ENCODE data around the gene MAP3K7. TPM values are rescaled to one million over a fixed set of nuclear protein-coding genes. Genes with fewer than 3 reads are reported as not detected.

The MAP3K7 gene
- total RNA-seq, 1 experiment from 2014 or later = 32.6 TPM

DNA sequence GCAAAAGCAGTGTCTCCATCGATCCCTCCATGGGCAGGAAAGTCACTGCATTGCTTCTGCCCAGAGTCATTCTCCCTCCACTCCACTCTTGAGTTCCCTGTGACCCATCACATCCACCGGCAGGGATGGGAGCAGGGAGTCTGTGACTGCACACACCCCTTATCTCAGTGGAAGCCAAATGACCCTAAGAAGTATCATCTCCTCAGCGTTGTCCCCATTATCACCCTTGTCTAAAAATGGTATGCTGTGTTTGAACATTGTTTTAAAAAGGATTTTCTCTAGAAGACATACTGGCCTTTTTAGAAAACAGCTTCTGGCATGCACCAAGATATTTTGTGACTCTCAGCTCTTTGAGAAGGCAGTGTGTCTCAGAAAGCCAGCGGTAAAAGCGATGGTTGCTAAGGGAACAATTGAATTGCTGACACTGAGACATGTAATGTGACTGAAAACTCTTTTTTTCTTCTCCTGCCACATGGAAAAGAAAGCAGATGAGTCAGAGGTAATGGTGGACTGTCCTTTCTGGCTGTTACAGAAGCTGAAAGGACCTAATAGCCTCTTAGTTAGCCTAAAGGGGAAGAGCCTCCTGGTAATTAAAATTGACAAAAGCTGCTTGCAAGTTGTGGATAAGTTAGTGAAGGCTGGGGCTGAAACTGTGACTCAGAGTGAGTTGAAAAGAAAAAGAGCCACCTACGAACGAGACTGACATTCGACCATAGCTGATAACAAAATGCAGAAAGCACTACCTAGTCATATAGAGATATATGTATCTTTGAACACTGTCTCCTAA lies 120.5 kb downstream of the MAP3K7 start:
- ChIA-PET CTCF (interaction anchor here (0.8 to 2.1 kb wide), 3 partner anchors 9 to 526 kb away, joined by 3 to 11 read pairs (median 3); no protein-coding TSS in a partner anchor), POLR2A (no interaction called here)
- H3K36me3 Mint-ChIP-seq (ENCODE audit: insufficient read depth, unreplicated experiment) = no peaks in the 10 kb centered on the region
- BruUV-seq (replicated peaks) = no TSS peak
- H3K27me3 Mint-ChIP-seq (ENCODE audit: insufficient read depth, unreplicated experiment) = no peaks in the 10 kb centered on the region
- H3K4me3 Mint-ChIP-seq (ENCODE audit: unreplicated experiment) = no peak overlapping the region
- DNase-seq (ENCODE audit: unreplicated experiment) = no peak
- H3K9me3 Mint-ChIP-seq (ENCODE audit: unreplicated experiment) = no peaks in the 10 kb centered on the region
- H3K27ac Mint-ChIP-seq (ENCODE audit: low read depth, unreplicated experiment) = peak overlapping the region; percentile 69
- no peak for TF ChIP-seq CTCF (IDR thresholded peaks at IDR 0.05; ENCODE audit: unreplicated experiment)
- intact Hi-C loops (cut with micrococcal nuclease) = no loop called here
- peaks cover 43% of the 10 kb centered on the region for H3K4me1 Mint-ChIP-seq (ENCODE audit: insufficient read depth, unreplicated experiment)

DNA sequence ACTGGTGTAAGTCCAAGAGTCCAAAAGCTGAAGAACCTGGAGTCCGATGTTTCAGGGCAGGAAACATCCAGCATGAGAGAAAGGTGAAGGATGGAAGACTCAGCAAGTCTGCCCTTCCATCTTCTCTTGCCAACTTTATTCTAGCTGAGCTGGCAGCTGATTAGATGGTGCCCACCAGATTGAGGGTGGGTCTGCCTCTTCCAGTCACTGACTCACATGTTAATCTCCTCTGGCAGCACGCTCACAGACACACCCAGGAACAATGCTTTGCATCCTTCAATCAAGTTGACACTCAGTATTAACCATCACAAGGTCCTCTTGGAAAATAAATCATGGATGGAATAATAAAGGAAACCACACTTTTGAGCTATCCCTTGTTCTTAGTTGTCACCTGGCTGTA lies 121.2 kb downstream of the MAP3K7 start:
- TF ChIP-seq CTCF (IDR thresholded peaks at IDR 0.05; ENCODE audit: unreplicated experiment) = no peak
- Mint-ChIP-seq H3K27me3 (ENCODE audit: insufficient read depth, unreplicated experiment) (no peaks in the 10 kb centered on the region), H3K27ac (ENCODE audit: low read depth, unreplicated experiment) (no peak overlapping the region), H3K4me3 (ENCODE audit: unreplicated experiment) (no peak overlapping the region), H3K9me3 (ENCODE audit: unreplicated experiment) (no peaks in the 10 kb centered on the region), H3K36me3 (ENCODE audit: insufficient read depth, unreplicated experiment) (no peaks in the 10 kb centered on the region), H3K4me1 (ENCODE audit: insufficient read depth, unreplicated experiment) (peaks cover 36% of the 10 kb centered on the region)
- BruUV-seq (replicated peaks) = no TSS peak
- no peak for DNase-seq (ENCODE audit: unreplicated experiment)
- POLR2A ChIA-PET = no interaction called here
- CTCF ChIA-PET = interaction anchor here (1.4 kb wide), 1 partner anchor 8 kb away, joined by 3 read pairs; no protein-coding TSS in a partner anchor
- intact Hi-C loops (cut with micrococcal nuclease) = no loop called here

- Mint-ChIP-seq H3K4me3 (ENCODE audit: unreplicated experiment) (no peak overlapping the region), H3K4me1 (ENCODE audit: insufficient read depth, unreplicated experiment) (peaks cover 27% of the 10 kb centered on the region), H3K27ac (ENCODE audit: low read depth, unreplicated experiment) (no peak overlapping the region), H3K27me3 (ENCODE audit: insufficient read depth, unreplicated experiment) (no peaks in the 10 kb centered on the region), H3K36me3 (ENCODE audit: insufficient read depth, unreplicated experiment) (no peaks in the 10 kb centered on the region), H3K9me3 (ENCODE audit: unreplicated experiment) (no peaks in the 10 kb centered on the region)
- TF ChIP-seq CTCF (IDR thresholded peaks at IDR 0.05; ENCODE audit: unreplicated experiment) = no peak
- DNase-seq (ENCODE audit: unreplicated experiment) = no peak
- ChIA-PET CTCF (no interaction called here), POLR2A (no interaction called here)
- BruUV-seq (replicated peaks) = no TSS peak
- intact Hi-C loops (cut with micrococcal nuclease) = no loop called here
Observed at GRCh38 chr6:90464507-90464906, 122.4 kb downstream of the MAP3K7 start.

GRCh38 chr6:90463874-90464273 lies 123.0 kb downstream of the MAP3K7 start:
- POLR2A ChIA-PET = interaction anchor here (0.7 kb wide), 1 partner anchor 14 kb away, joined by 5 read pairs; no protein-coding TSS in a partner anchor
- BruUV-seq (replicated peaks) = no TSS peak
- Mint-ChIP-seq H3K9me3 (ENCODE audit: unreplicated experiment) (no peaks in the 10 kb centered on the region), H3K36me3 (ENCODE audit: insufficient read depth, unreplicated experiment) (no peaks in the 10 kb centered on the region), H3K4me3 (ENCODE audit: unreplicated experiment) (no peak overlapping the region), H3K27ac (ENCODE audit: low read depth, unreplicated experiment) (no peak overlapping the region), H3K27me3 (ENCODE audit: insufficient read depth, unreplicated experiment) (no peaks in the 10 kb centered on the region), H3K4me1 (ENCODE audit: insufficient read depth, unreplicated experiment) (peaks cover 21% of the 10 kb centered on the region)
- CTCF ChIA-PET = interaction anchor here (0.9 to 1.5 kb wide), 2 partner anchors 10 to 523 kb away, joined by 3 to 4 read pairs; no protein-coding TSS in a partner anchor
- intact Hi-C loops (cut with micrococcal nuclease) = no loop called here
- no peak for TF ChIP-seq CTCF (IDR thresholded peaks at IDR 0.05; ENCODE audit: unreplicated experiment)
- no peak for DNase-seq (ENCODE audit: unreplicated experiment)

Measured in MCF 10A (cell line).